Measurements from ENCODE around the gene SAYSD1.

The SAYSD1 gene

GRCh38 chr6:39088331-39088730 lies 26.7 kb downstream of the SAYSD1 start:
- H3K23ac ChIP-seq (ENCODE audit: low read length): no peak overlapping the region
- no peak overlapping the region for H3K4ac ChIP-seq (ENCODE audit: low read depth, low read length)
- WGBS (ENCODE audit: extremely low coverage, insufficient coverage, insufficient read length): no CpG with 5 or more reads among the region's 4 CpGs
- no peak overlapping the region for H3K14ac ChIP-seq (ENCODE audit: low read length)
- no peak overlapping the region for H4K91ac ChIP-seq (ENCODE audit: low read depth, low read length)
- no peak overlapping the region for H2AK5ac ChIP-seq (ENCODE audit: low read length)
- no peak overlapping the region for H3K27ac ChIP-seq (ENCODE audit: low read depth, low read length)
- no peaks in the 10 kb centered on the region for H3K36me3 ChIP-seq (ENCODE audit: control insufficient read depth in 1 of 2, insufficient read depth in 2 of 2, low read length in 2 of 2)
- no peaks in the 10 kb centered on the region for H3K27me3 ChIP-seq (ENCODE audit: insufficient read depth, low read length)
- peaks cover 0 to 3% of the 10 kb centered on the region in 2 experiments for H3K4me1 ChIP-seq (ENCODE audit: control insufficient read depth in 1 of 2, insufficient read depth in 2 of 2, low read length in 2 of 2)
- no peak overlapping the region for H3K4me2 ChIP-seq (ENCODE audit: low read length)
- H3K9me3 ChIP-seq (ENCODE audit: insufficient read depth, low read depth, low read length): no peaks in the 10 kb centered on the region
- no peak overlapping the region for H3K18ac ChIP-seq (ENCODE audit: low read length)
- no peaks in the 10 kb centered on the region for H3K79me1 ChIP-seq (ENCODE audit: low read length)
- no peaks in the 10 kb centered on the region for H3K79me2 ChIP-seq (ENCODE audit: control insufficient read depth, insufficient read depth, low read length, poor library complexity)
- H3K4me3 ChIP-seq (ENCODE audit: low read depth, low read length): no peak overlapping the region
- DNase-seq: peak; percentile 15 to 55
- H2BK12ac ChIP-seq (ENCODE audit: low read length): no peak overlapping the region
- H2AFZ ChIP-seq (ENCODE audit: insufficient read depth, low read length, poor library complexity): no peak overlapping the region
- no peak overlapping the region for H2BK5ac ChIP-seq (ENCODE audit: low read depth, low read length, poor library complexity)
- no peak overlapping the region for H3K9ac ChIP-seq (ENCODE audit: low read length)
- H4K8ac ChIP-seq (ENCODE audit: low read depth, low read length): no peak overlapping the region
- H2BK120ac ChIP-seq (ENCODE audit: insufficient read depth, low read length, poor library complexity): no peak overlapping the region
- no peak overlapping the region for H4K12ac ChIP-seq (ENCODE audit: low read depth, low read length)

- H3K4me1 ChIP-seq (ENCODE audit: control insufficient read depth in 1 of 2, insufficient read depth in 2 of 2, low read length in 2 of 2): peaks cover 0 to 3% of the 10 kb centered on the region in 2 experiments
- H2AFZ ChIP-seq (ENCODE audit: insufficient read depth, low read length, poor library complexity): no peak overlapping the region
- no peak overlapping the region for H3K4me3 ChIP-seq (ENCODE audit: low read depth, low read length)
- H2AK5ac ChIP-seq (ENCODE audit: low read length): no peak overlapping the region
- no peak overlapping the region for H3K18ac ChIP-seq (ENCODE audit: low read length)
- no peak overlapping the region for H4K91ac ChIP-seq (ENCODE audit: low read depth, low read length)
- no peak overlapping the region for H3K14ac ChIP-seq (ENCODE audit: low read length)
- no peaks in the 10 kb centered on the region for H3K27me3 ChIP-seq (ENCODE audit: insufficient read depth, low read length)
- no peak overlapping the region for H3K23ac ChIP-seq (ENCODE audit: low read length)
- no peaks in the 10 kb centered on the region for H3K79me1 ChIP-seq (ENCODE audit: low read length)
- no peak overlapping the region for H3K4me2 ChIP-seq (ENCODE audit: low read length)
- H4K12ac ChIP-seq (ENCODE audit: low read depth, low read length): no peak overlapping the region
- no peak overlapping the region for H2BK5ac ChIP-seq (ENCODE audit: low read depth, low read length, poor library complexity)
- H2BK12ac ChIP-seq (ENCODE audit: low read length): no peak overlapping the region
- H3K36me3 ChIP-seq (ENCODE audit: control insufficient read depth in 1 of 2, insufficient read depth in 2 of 2, low read length in 2 of 2): no peaks in the 10 kb centered on the region
- no peak for DNase-seq
- no peaks in the 10 kb centered on the region for H3K79me2 ChIP-seq (ENCODE audit: control insufficient read depth, insufficient read depth, low read length, poor library complexity)
- H3K27ac ChIP-seq (ENCODE audit: low read depth, low read length): no peak overlapping the region
- no peak overlapping the region for H2BK120ac ChIP-seq (ENCODE audit: insufficient read depth, low read length, poor library complexity)
- no peak overlapping the region for H3K4ac ChIP-seq (ENCODE audit: low read depth, low read length)
- no CpG with 5 or more reads among the region's 7 CpGs for WGBS (ENCODE audit: extremely low coverage, insufficient coverage, insufficient read length)
- no peaks in the 10 kb centered on the region for H3K9me3 ChIP-seq (ENCODE audit: insufficient read depth, low read depth, low read length)
- H4K8ac ChIP-seq (ENCODE audit: low read depth, low read length): no peak overlapping the region
- no peak overlapping the region for H3K9ac ChIP-seq (ENCODE audit: low read length)
Observed at GRCh38 chr6:39087197-39087596, 27.8 kb downstream of the SAYSD1 start.

GRCh38 chr6:39086711-39087110 lies 28.3 kb downstream of the SAYSD1 start:
- H3K23ac ChIP-seq (ENCODE audit: low read length): no peak overlapping the region
- no peak overlapping the region for H3K18ac ChIP-seq (ENCODE audit: low read length)
- no peak overlapping the region for H2BK12ac ChIP-seq (ENCODE audit: low read length)
- no peak overlapping the region for H2AFZ ChIP-seq (ENCODE audit: insufficient read depth, low read length, poor library complexity)
- H3K27me3 ChIP-seq (ENCODE audit: insufficient read depth, low read length): no peaks in the 10 kb centered on the region
- H3K9me3 ChIP-seq (ENCODE audit: insufficient read depth, low read depth, low read length): no peaks in the 10 kb centered on the region
- H3K4me2 ChIP-seq (ENCODE audit: low read length): no peak overlapping the region
- H3K4me1 ChIP-seq (ENCODE audit: control insufficient read depth in 1 of 2, insufficient read depth in 2 of 2, low read length in 2 of 2): peaks cover 0 to 3% of the 10 kb centered on the region in 2 experiments
- H4K12ac ChIP-seq (ENCODE audit: low read depth, low read length): no peak overlapping the region
- H3K14ac ChIP-seq (ENCODE audit: low read length): no peak overlapping the region
- no peak overlapping the region for H4K91ac ChIP-seq (ENCODE audit: low read depth, low read length)
- H3K9ac ChIP-seq (ENCODE audit: low read length): no peak overlapping the region
- no peak for DNase-seq
- no peaks in the 10 kb centered on the region for H3K79me1 ChIP-seq (ENCODE audit: low read length)
- H3K27ac ChIP-seq (ENCODE audit: low read depth, low read length): no peak overlapping the region
- H3K36me3 ChIP-seq (ENCODE audit: control insufficient read depth in 1 of 2, insufficient read depth in 2 of 2, low read length in 2 of 2): no peaks in the 10 kb centered on the region
- H2BK120ac ChIP-seq (ENCODE audit: insufficient read depth, low read length, poor library complexity): no peak overlapping the region
- no peak overlapping the region for H4K8ac ChIP-seq (ENCODE audit: low read depth, low read length)
- WGBS (ENCODE audit: extremely low coverage, insufficient coverage, insufficient read length): no CpG with 5 or more reads among the region's 6 CpGs
- H3K4ac ChIP-seq (ENCODE audit: low read depth, low read length): no peak overlapping the region
- H3K4me3 ChIP-seq (ENCODE audit: low read depth, low read length): no peak overlapping the region
- H2AK5ac ChIP-seq (ENCODE audit: low read length): no peak overlapping the region
- H3K79me2 ChIP-seq (ENCODE audit: control insufficient read depth, insufficient read depth, low read length, poor library complexity): no peaks in the 10 kb centered on the region
- no peak overlapping the region for H2BK5ac ChIP-seq (ENCODE audit: low read depth, low read length, poor library complexity)

GRCh38 chr6:39086294-39086693 lies 28.7 kb downstream of the SAYSD1 start:
- WGBS (ENCODE audit: extremely low coverage, insufficient coverage, insufficient read length): no CpG with 5 or more reads among the region's 7 CpGs
- no peaks in the 10 kb centered on the region for H3K9me3 ChIP-seq (ENCODE audit: insufficient read depth, low read depth, low read length)
- H3K23ac ChIP-seq (ENCODE audit: low read length): no peak overlapping the region
- no peak overlapping the region for H3K18ac ChIP-seq (ENCODE audit: low read length)
- H3K14ac ChIP-seq (ENCODE audit: low read length): no peak overlapping the region
- no peak overlapping the region for H3K4me3 ChIP-seq (ENCODE audit: low read depth, low read length)
- DNase-seq: no peak
- no peak overlapping the region for H4K91ac ChIP-seq (ENCODE audit: low read depth, low read length)
- H3K9ac ChIP-seq (ENCODE audit: low read length): no peak overlapping the region
- no peak overlapping the region for H2BK120ac ChIP-seq (ENCODE audit: insufficient read depth, low read length, poor library complexity)
- no peak overlapping the region for H3K27ac ChIP-seq (ENCODE audit: low read depth, low read length)
- no peak overlapping the region for H4K12ac ChIP-seq (ENCODE audit: low read depth, low read length)
- H2AK5ac ChIP-seq (ENCODE audit: low read length): no peak overlapping the region
- no peak overlapping the region for H2AFZ ChIP-seq (ENCODE audit: insufficient read depth, low read length, poor library complexity)
- no peaks in the 10 kb centered on the region for H3K79me2 ChIP-seq (ENCODE audit: control insufficient read depth, insufficient read depth, low read length, poor library complexity)
- H3K79me1 ChIP-seq (ENCODE audit: low read length): no peaks in the 10 kb centered on the region
- H3K27me3 ChIP-seq (ENCODE audit: insufficient read depth, low read length): no peaks in the 10 kb centered on the region
- H3K4ac ChIP-seq (ENCODE audit: low read depth, low read length): no peak overlapping the region
- no peak overlapping the region for H2BK12ac ChIP-seq (ENCODE audit: low read length)
- peaks cover 0 to 3% of the 10 kb centered on the region in 2 experiments for H3K4me1 ChIP-seq (ENCODE audit: control insufficient read depth in 1 of 2, insufficient read depth in 2 of 2, low read length in 2 of 2)
- H2BK5ac ChIP-seq (ENCODE audit: low read depth, low read length, poor library complexity): no peak overlapping the region
- H3K4me2 ChIP-seq (ENCODE audit: low read length): no peak overlapping the region
- H3K36me3 ChIP-seq (ENCODE audit: control insufficient read depth in 1 of 2, insufficient read depth in 2 of 2, low read length in 2 of 2): no peaks in the 10 kb centered on the region
- no peak overlapping the region for H4K8ac ChIP-seq (ENCODE audit: low read depth, low read length)

Measured in trophoblast cell (in vitro differentiated cells and primary cell).